PC-3 (cell line): ENCODE data around the gene GRIK1.

Experiments used
- EZH2 ChIP-seq: fragments of 300-600 bp; sonication (generic); IDR thresholded peaks from one replicate; pipeline ENCODE4 v1.6.1; 2017; ENCODE audit warnings: antibody characterized with exemption, mild to moderate bottlenecking, low read length; ENCODE audit not compliant: unreplicated experiment
- TF ChIP-seq, protein P1 (sequence below): fragments of 300-600 bp; sonication (generic); conservative IDR thresholded peaks from 2 replicates; pipeline ENCODE4 v1.5.1; 2017; ENCODE audit warnings: antibody characterized with exemption, low read depth, mild to moderate bottlenecking, low read length

DNA sequence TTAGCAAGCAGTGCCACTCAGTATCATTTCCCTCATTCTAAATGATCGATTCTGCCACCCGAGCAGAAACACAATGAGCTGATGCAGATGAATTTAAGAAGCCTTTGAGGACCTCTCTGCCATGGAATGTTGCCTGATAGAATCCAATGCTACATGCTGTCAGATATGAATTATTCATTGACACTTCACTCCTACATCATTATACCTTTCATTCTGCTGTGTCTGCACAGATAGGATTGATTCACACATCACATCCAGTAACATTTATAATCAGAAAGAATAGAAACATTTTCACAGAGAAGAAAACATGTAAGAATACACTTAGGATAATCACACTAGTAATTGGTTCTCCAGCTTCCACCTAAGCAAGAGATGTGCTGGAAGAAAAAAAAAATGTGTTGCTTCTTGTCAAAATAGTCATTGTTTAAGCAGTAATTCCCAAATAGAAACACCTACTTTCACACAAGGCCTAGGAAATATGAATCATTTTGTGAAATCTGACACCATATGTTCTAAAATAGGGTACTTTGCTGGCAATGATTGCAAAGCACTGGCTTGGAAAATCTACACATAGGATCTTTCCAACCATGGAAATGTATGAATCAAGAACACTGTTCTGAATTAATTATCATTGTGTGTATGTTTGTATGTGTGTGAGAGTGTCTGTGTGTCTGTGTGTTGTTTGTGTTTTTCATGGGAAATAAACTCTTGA, 110.1 kb downstream of the GRIK1 start:
- TF ChIP-seq, protein P1, sequence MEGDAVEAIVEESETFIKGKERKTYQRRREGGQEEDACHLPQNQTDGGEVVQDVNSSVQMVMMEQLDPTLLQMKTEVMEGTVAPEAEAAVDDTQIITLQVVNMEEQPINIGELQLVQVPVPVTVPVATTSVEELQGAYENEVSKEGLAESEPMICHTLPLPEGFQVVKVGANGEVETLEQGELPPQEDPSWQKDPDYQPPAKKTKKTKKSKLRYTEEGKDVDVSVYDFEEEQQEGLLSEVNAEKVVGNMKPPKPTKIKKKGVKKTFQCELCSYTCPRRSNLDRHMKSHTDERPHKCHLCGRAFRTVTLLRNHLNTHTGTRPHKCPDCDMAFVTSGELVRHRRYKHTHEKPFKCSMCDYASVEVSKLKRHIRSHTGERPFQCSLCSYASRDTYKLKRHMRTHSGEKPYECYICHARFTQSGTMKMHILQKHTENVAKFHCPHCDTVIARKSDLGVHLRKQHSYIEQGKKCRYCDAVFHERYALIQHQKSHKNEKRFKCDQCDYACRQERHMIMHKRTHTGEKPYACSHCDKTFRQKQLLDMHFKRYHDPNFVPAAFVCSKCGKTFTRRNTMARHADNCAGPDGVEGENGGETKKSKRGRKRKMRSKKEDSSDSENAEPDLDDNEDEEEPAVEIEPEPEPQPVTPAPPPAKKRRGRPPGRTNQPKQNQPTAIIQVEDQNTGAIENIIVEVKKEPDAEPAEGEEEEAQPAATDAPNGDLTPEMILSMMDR = no peak
- no peak for TF ChIP-seq EZH2
